H1 (cell line): Measurements from ENCODE around the gene LHX8. TPM values are rescaled to one million over a fixed set of nuclear protein-coding genes. Genes with fewer than 3 reads are reported as not detected.
A peak's percentile ranks its signal among the peaks of the same experiment; 100 is the strongest.

Source experiments
- CTCF ChIA-PET: fragments of 300-600 bp; sonication (Branson Sonifier 250); formaldehyde crosslinking; loops from one replicate; lab custom pipeline; 2021; ENCODE audit not compliant: partially characterized antibody; lab: Charles Lee
- POLR2A ChIA-PET: fragments of 300-600 bp; sonication (Branson Sonifier 250); formaldehyde crosslinking; loops from one replicate; lab custom pipeline; 2021; ENCODE audit warnings: inconsistent platforms; ENCODE audit not compliant: partially characterized antibody; lab: Charles Lee
- DNase-seq, 2 experiments: peaks; one replicate each; pipeline versions ENCODE4 v3.0.0 to v3.0.0-alpha.2; 2010 to 2022; ENCODE audit warnings: low spot score in 2 of 2, low read depth in 1 of 2, mixed read lengths in 1 of 2
- FAIRE-seq: peaks from 2 replicates; lab custom pipeline; 2011; peaks lifted over from hg19 to GRCh38; lab: Jason Lieb, UNC
- H2AFZ ChIP-seq: 2 replicates; pipeline ENCODE4 v1.8.1; 2012; ENCODE audit warnings: low read length, inconsistent platforms
- H2AK5ac ChIP-seq: 2 replicates; pipeline ENCODE4 v1.6.1; 2013; ENCODE audit warnings: low read depth, low read length
- H2BK120ac ChIP-seq: replicated peaks from 2 replicates; pipeline ENCODE3; 2013; ENCODE audit warnings: low read depth, low read length, inconsistent platforms
- H2BK12ac ChIP-seq: 2 replicates; pipeline ENCODE4 v1.6.1; 2013; ENCODE audit warnings: low read depth, low read length
- H2BK15ac ChIP-seq: 2 replicates; pipeline ENCODE4 v1.6.1; 2013; ENCODE audit warnings: low read length
- H2BK20ac ChIP-seq: 2 replicates; pipeline ENCODE4 v1.6.1; 2013; ENCODE audit warnings: low read length
- H2BK5ac ChIP-seq: 2 replicates; pipeline ENCODE4 v1.6.1; 2013; ENCODE audit warnings: low read depth, low read length
- H3K14ac ChIP-seq: 2 replicates; pipeline ENCODE4 v1.6.1; 2013; ENCODE audit warnings: inconsistent platforms; ENCODE audit not compliant: insufficient read length
- H3K18ac ChIP-seq: 2 replicates; pipeline ENCODE4 v1.6.1; 2013; ENCODE audit warnings: low read length; ENCODE audit errors: extremely low read depth
- H3K23ac ChIP-seq: 2 replicates; pipeline ENCODE4 v1.6.1; 2013; ENCODE audit warnings: inconsistent platforms; ENCODE audit not compliant: insufficient read length
- H3K23me2 ChIP-seq: 2 replicates; pipeline ENCODE4 v1.6.1; 2013; ENCODE audit warnings: low read depth, low read length
- H3K27ac ChIP-seq: 2 replicates; pipeline ENCODE4 v1.6.1; 2011; ENCODE audit warnings: low read depth, low read length, inconsistent platforms
- H3K27me3 ChIP-seq, 4 experiments: replicated peaks in 1 of 4; 1 replicate in 1 of 4; 2 replicates in 3 of 4; pipeline versions ENCODE4 v1.6.1 to v1.8.1; 2011 to 2013; ENCODE audit warnings: low read length in 3 of 4, mild to moderate bottlenecking in 3 of 4, inconsistent platforms in 2 of 4, mixed read lengths in 2 of 4, moderate library complexity in 1 of 4; ENCODE audit not compliant: control insufficient read depth in 3 of 4, insufficient read depth in 3 of 4; ENCODE audit errors: extremely low read depth in 1 of 4
- H3K36me3 ChIP-seq, 4 experiments: 2 replicates each; pipeline versions ENCODE4 v1.6.1 to v1.8.1; 2011 to 2013; ENCODE audit warnings: mild to moderate bottlenecking in 4 of 4, low read length in 3 of 4, moderate library complexity in 2 of 4, control low read depth in 1 of 4, inconsistent platforms in 1 of 4; ENCODE audit not compliant: insufficient read depth in 4 of 4, control insufficient read depth in 2 of 4
- H3K4ac ChIP-seq: replicated peaks from 2 replicates; pipeline ENCODE3; 2013; ENCODE audit warnings: low read length, low read depth, mixed read lengths, inconsistent platforms; ENCODE audit not compliant: insufficient read length
- H3K4me1 ChIP-seq, 4 experiments: replicated peaks in 1 of 4; 1 replicate in 1 of 4; 2 replicates in 3 of 4; pipeline versions ENCODE4 v1.6.1 to v1.8.1; 2011 to 2013; ENCODE audit warnings: low read length in 3 of 4, inconsistent platforms in 2 of 4, mixed read lengths in 1 of 4; ENCODE audit not compliant: insufficient read depth in 4 of 4, control insufficient read depth in 3 of 4
- H3K4me2 ChIP-seq, 2 experiments: 2 replicates each; pipeline versions ENCODE4 v1.6.1 to v1.8.1; 2011 to 2013; ENCODE audit warnings: low read depth in 2 of 2, low read length in 2 of 2, control low read depth in 1 of 2, inconsistent platforms in 1 of 2, mild to moderate bottlenecking in 1 of 2; ENCODE audit not compliant: insufficient read depth in 1 of 2
- H3K4me3 ChIP-seq, 4 experiments: fragments of 200-600, 300-600 bp in 1 of 4; sonication (generic), shearing (Covaris generic), sonication (Bioruptor Twin) in 1 of 4; 2 replicates each; pipeline versions ENCODE4 v1.5.1 to v1.8.1; 2011 to 2016; ENCODE audit warnings: low read length in 4 of 4, low read depth in 3 of 4, control low read depth in 2 of 4, inconsistent platforms in 2 of 4, mild to moderate bottlenecking in 2 of 4, mixed read lengths in 1 of 4, moderate library complexity in 1 of 4; ENCODE audit not compliant: insufficient read depth in 2 of 4; ENCODE audit errors: extremely low read depth in 1 of 4
- H3K56ac ChIP-seq: replicated peaks from 2 replicates; pipeline ENCODE3; 2013; ENCODE audit warnings: low read depth, mild to moderate bottlenecking, mixed read lengths, low read length, inconsistent platforms; ENCODE audit not compliant: insufficient read length
- H3K79me1 ChIP-seq: 2 replicates; pipeline ENCODE4 v1.6.1; 2013; ENCODE audit warnings: low read depth, low read length, control low read depth
- H3K79me2 ChIP-seq, 2 experiments: 2 replicates each; pipeline versions ENCODE4 v1.6.1 to v1.8.1; 2012 to 2013; ENCODE audit warnings: low read length in 2 of 2, mild to moderate bottlenecking in 2 of 2, inconsistent platforms in 1 of 2; ENCODE audit not compliant: insufficient read depth in 2 of 2, control insufficient read depth in 1 of 2
- H3K9ac ChIP-seq, 4 experiments: replicated peaks in 1 of 4; 1 replicate in 1 of 4; 2 replicates in 3 of 4; pipeline versions ENCODE4 v1.6.1 to v1.8.1; 2011 to 2013; ENCODE audit warnings: low read depth in 3 of 4, low read length in 3 of 4, control low read depth in 2 of 4, mild to moderate bottlenecking in 2 of 4, moderate library complexity in 2 of 4, inconsistent platforms in 1 of 4; ENCODE audit errors: extremely low read depth in 1 of 4
- H3K9me3 ChIP-seq, 2 experiments: 2 replicates each; pipeline versions ENCODE4 v1.6.1 to v1.8.1; 2012 to 2013; ENCODE audit warnings: mild to moderate bottlenecking in 2 of 2, moderate library complexity in 2 of 2, control low read depth in 1 of 2, inconsistent platforms in 1 of 2, low read depth in 1 of 2, low read length in 1 of 2, mixed read lengths in 1 of 2; ENCODE audit not compliant: insufficient read depth in 2 of 2
- H4K20me1 ChIP-seq, 2 experiments: replicated peaks in 1 of 2; 2 replicates each; pipeline versions ENCODE3 to v1.8.1; 2011 to 2013; ENCODE audit warnings: inconsistent platforms in 2 of 2, low read length in 2 of 2, mild to moderate bottlenecking in 1 of 2; ENCODE audit not compliant: insufficient read depth in 2 of 2, control insufficient read depth in 1 of 2
- H4K5ac ChIP-seq: 2 replicates; pipeline ENCODE4 v1.6.1; 2013; ENCODE audit warnings: low read length, low read depth, mixed read lengths, inconsistent platforms; ENCODE audit not compliant: insufficient read length
- H4K8ac ChIP-seq: 2 replicates; pipeline ENCODE4 v1.8.0; 2013; ENCODE audit warnings: mild to moderate bottlenecking, moderate library complexity, low read length, inconsistent platforms; ENCODE audit not compliant: insufficient read depth; ENCODE audit errors: extremely low read depth
- H4K91ac ChIP-seq: replicated peaks from 2 replicates; pipeline ENCODE3; 2013; ENCODE audit warnings: low read length, mixed read lengths, inconsistent platforms; ENCODE audit not compliant: insufficient read length
- ASH2L ChIP-seq: fragments of 200-600, 300-600 bp; sonication (generic); IDR thresholded peaks from one replicate; pipeline ENCODE4 v1.7.1; 2017; ENCODE audit warnings: low read length
- BRCA1 ChIP-seq: IDR thresholded peaks from 2 replicates; pipeline ENCODE4 v1.6.1; 2012; ENCODE audit warnings: low read depth, low read length, improper control_type of control experiment
- CBX8 ChIP-seq: fragments of 300-800, 300-1000 bp; sonication (generic); IDR thresholded peaks from 2 replicates; pipeline ENCODE4 v1.7.1; 2016; ENCODE audit warnings: low read depth, low read length, borderline replicate concordance
- EZH2 ChIP-seq: fragments of 200-600 bp; sonication (generic); IDR thresholded peaks from 2 replicates; pipeline ENCODE4 v1.7.1; 2012; ENCODE audit warnings: low read depth, mild to moderate bottlenecking, moderate library complexity, low read length, inconsistent platforms; ENCODE audit not compliant: severe bottlenecking
- HDAC2 ChIP-seq, 2 experiments: fragments of 300-600 bp in 1 of 2; sonication (generic) in 1 of 2; IDR thresholded peaks; 2 replicates each; pipeline ENCODE4 v1.6.1; 2011 to 2012; ENCODE audit warnings: low read depth in 2 of 2, low read length in 2 of 2, mild to moderate bottlenecking in 2 of 2, moderate library complexity in 2 of 2, borderline replicate concordance in 1 of 2, inconsistent platforms in 1 of 2
- POU5F1 ChIP-seq: IDR thresholded peaks from 2 replicates; pipeline ENCODE4 v1.6.1; 2011; ENCODE audit warnings: low read depth, mild to moderate bottlenecking, low read length, moderate library complexity
- RNF2 ChIP-seq: fragments of 200-900, 300-1000 bp; sonication (generic); IDR thresholded peaks from 2 replicates; pipeline ENCODE4 v1.7.1; 2016; ENCODE audit warnings: borderline replicate concordance, low read depth, mild to moderate bottlenecking, antibody characterized with exemption, low read length; ENCODE audit not compliant: poor library complexity, severe bottlenecking; ENCODE audit errors: missing control alignments
- SP1 ChIP-seq: IDR thresholded peaks from 2 replicates; pipeline ENCODE4 v1.6.1; 2011; ENCODE audit warnings: low read depth, low read length
- SUZ12 ChIP-seq: fragments of 200-600 bp; sonication (generic); IDR thresholded peaks from 2 replicates; pipeline ENCODE4 v1.6.1; 2012; ENCODE audit warnings: mild to moderate bottlenecking, inconsistent platforms, low read length, moderate library complexity, mixed read lengths
- TCF12 ChIP-seq: IDR thresholded peaks from 2 replicates; pipeline ENCODE4 v1.6.1; 2011; ENCODE audit warnings: low read depth, mild to moderate bottlenecking, low read length
- WGBS, 2 experiments: shearing (Covaris generic) in 1 of 2; methylation state at CpG; one replicate each; pipeline versions ENCODE4 v1.1.6 to v1.1.7; 2013 to 2015; ENCODE audit warnings: low lambda C conversion rate in 2 of 2, mixed read lengths in 2 of 2, inconsistent platforms in 1 of 2, low coverage in 1 of 2, missing lambda C conversion rate in 1 of 2; ENCODE audit not compliant: insufficient replicate concordance in 2 of 2, insufficient coverage in 1 of 2, insufficient read length in 1 of 2; ENCODE audit errors: extremely low coverage in 1 of 2, missing lambda C conversion rate in 1 of 2; 5-methylcytosine and 5-hydroxymethylcytosine counted together
- polyA plus RNA-seq, 7 experiments: library from polyadenylated mRNA; depleted of rRNA in 3 of 7; stranded (reverse) in 5 of 7; unstranded in 2 of 7; fragments of >200 nt in 5 of 7; fragments of 200-250 nt in 2 of 7; gene quantifications; 1 replicate in 5 of 7; 2 replicates in 1 of 7; 4 replicates in 1 of 7; pipeline versions ENCODE4 v1.2.1 to v1.2.3, GENCODE V29; 2011 to 2013; ENCODE audit warnings: missing spikeins in 2 of 7, mixed read lengths in 2 of 7
- total RNA-seq: library from RNA; stranded (reverse); fragmentation: NEBNext Ultra II Directional; extraction: Animal tissue kit (Norgen Biotek cat#: 25700); gene quantifications from 2 replicates; pipeline ENCODE4 v1.2.1, GENCODE V29; 2021

LHX8 gene
- total and polyA plus RNA-seq, 2 of the 8 experiments (the other 6 are each of a cell fraction or from before 2014, with no cell fraction given), result 0.50 to 1.2 TPM

DNA sequence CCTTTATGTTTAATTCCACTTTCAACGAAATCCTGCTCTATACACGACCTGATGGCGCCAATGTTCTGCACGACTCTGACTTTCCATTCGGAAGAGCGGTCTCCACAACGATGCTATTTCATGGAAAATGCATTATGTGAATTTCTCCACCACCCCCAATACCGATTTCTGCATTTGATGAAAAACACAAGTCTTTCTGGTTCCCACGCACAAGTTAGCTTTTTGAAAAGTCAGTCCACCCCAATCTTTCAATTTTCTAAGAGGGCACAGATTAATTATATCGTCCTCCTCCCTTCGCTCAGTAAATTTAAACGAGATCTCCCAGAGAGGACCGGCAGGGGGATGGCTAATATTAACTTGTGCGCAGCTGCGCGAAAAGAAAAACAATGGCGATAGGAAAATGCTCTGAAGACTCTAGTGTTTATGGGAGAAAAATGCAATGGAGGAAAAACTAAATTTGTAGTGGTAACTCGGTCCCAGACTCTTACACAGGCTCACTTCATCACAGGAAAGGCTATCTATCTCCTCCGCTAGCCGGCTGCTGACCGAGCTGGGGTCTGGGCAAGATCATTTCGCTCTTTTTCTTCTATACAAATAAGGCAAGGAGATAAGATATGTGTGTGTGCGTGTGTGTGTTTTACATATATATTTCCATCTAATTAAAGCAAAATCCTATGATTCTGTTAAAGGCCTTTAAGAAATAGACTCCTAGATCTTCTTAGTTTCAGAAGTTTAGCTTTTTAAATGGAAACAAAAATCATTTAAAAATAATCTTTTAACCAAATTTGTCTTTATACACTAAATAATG lies 1.2 kb upstream of the LHX8 start:
- peaks cover 2 to 5% of the 10 kb centered on the region in 2 experiments for H4K20me1 ChIP-seq
- H3K4me3 ChIP-seq, result peak overlapping the region in 2 of 4 experiments; percentile 11 to 70; a peak in 4 of 8 replicates
- peaks cover 58 to 99% (median 88%) of the 10 kb centered on the region in 4 experiments for H3K27me3 ChIP-seq
- H3K18ac ChIP-seq, result no peak overlapping the region; the same call in 1 of the 2 replicates
- peak overlapping the region; percentile 96 to 98 for H3K4me2 ChIP-seq
- no peak overlapping the region for H2AFZ ChIP-seq
- 2% methylated on average over 23 of the region's 23 CpGs; no CpG with 5 or more reads in 1 of the 2 experiments for whole genome bisulfite sequencing, 2 experiments
- no peak overlapping the region for H3K9ac ChIP-seq
- no peak overlapping the region for H2BK120ac ChIP-seq
- H3K14ac ChIP-seq, result no peak overlapping the region
- H4K91ac ChIP-seq, result no peak overlapping the region
- H3K27ac ChIP-seq, result no peak overlapping the region
- no peak overlapping the region for H2BK20ac ChIP-seq
- DNase-seq, result no peak
- no peak overlapping the region for H2BK12ac ChIP-seq
- no peak overlapping the region for H3K4ac ChIP-seq
- no peak overlapping the region for H3K23ac ChIP-seq
- FAIRE-seq, result no peak
- peaks cover 30% of the 10 kb centered on the region for H3K23me2 ChIP-seq
- TF ChIP-seq RNF2 (peak; percentile 82), HDAC2 (IDR thresholded peaks at IDR 0.05; ENCODE audit: borderline replicate concordance in 1 of 2, low read depth in 2 of 2, low read length in 2 of 2) (no peak), SP1 (no peak), TCF12 (0 out of 2 replicates have a peak, but pooled peaks have one; percentile 10), EZH2 (peak; percentile 88), CBX8 (peak; percentile 96; the same call in 1 of the 2 replicates), ASH2L (peak; percentile 5), BRCA1 (no peak), POU5F1 (no peak), SUZ12 (peak; percentile 94)
- H3K9me3 ChIP-seq, result no peaks in the 10 kb centered on the region
- CTCF ChIA-PET, result interaction anchor here (0.9 to 7.9 kb wide), 8 partner anchors 12 to 364 kb away, joined by 3 to 39 read pairs (median 4); no protein-coding TSS in a partner anchor
- no peak overlapping the region for H4K8ac ChIP-seq
- peaks cover 10 to 52% (median 26%) of the 10 kb centered on the region in 4 experiments for H3K4me1 ChIP-seq
- H2AK5ac ChIP-seq, result no peak overlapping the region
- POLR2A ChIA-PET, result no interaction called here
- H2BK5ac ChIP-seq, result no peak overlapping the region
- no peak overlapping the region for H2BK15ac ChIP-seq
- no peaks in the 10 kb centered on the region for H3K79me2 ChIP-seq
- no peaks in the 10 kb centered on the region for H3K79me1 ChIP-seq
- H3K36me3 ChIP-seq, result no peaks in the 10 kb centered on the region
- H4K5ac ChIP-seq, result no peak overlapping the region
- no peak overlapping the region for H3K56ac ChIP-seq
